HG03457 (cell line): Measurements from ENCODE around the gene RAB5IF.
"Not testable (repeated sequence)": the region's sequence is repeated elsewhere in the genome, so short reads cannot be mapped to it uniquely, and the experiment has no call there.

Experiments used
- ATAC-seq: cut with Tn5 transposase; IDR thresholded peaks from one replicate; pipeline ENCODE4 v1.9.1; 2021; ENCODE audit warnings: moderate number of reproducible peaks; ENCODE audit not compliant: unreplicated experiment

The RAB5IF gene

GRCh38 chr20:36628076-36628475, 22.5 kb downstream of the RAB5IF start:
- ATAC-seq, result no peak

- no peak for ATAC-seq
These were observed 24.4 kb downstream of the RAB5IF start for GRCh38 chr20:36629719-36630681.

GRCh38 chr20:36631646-36632045, 26.1 kb downstream of the RAB5IF start:
- no peak for ATAC-seq

- no peak for ATAC-seq
These were observed 26.5 kb downstream of the RAB5IF start for GRCh38 chr20:36632147-36632486.

GRCh38 chr20:36632487-36633284, 27.1 kb downstream of the RAB5IF start:
- ATAC-seq, result no peak

GRCh38 chr20:36633285-36633772, 27.8 kb downstream of the RAB5IF start:
- no peak for ATAC-seq

GRCh38 chr20:36634342-36634741, 28.8 kb downstream of the RAB5IF start:
- no peak for ATAC-seq

GRCh38 chr20:36638876-36639400, 33.4 kb downstream of the RAB5IF start:
- ATAC-seq, result not testable (repeated sequence)

GRCh38 chr20:36641506-36641843, 35.9 kb downstream of the RAB5IF start:
- no peak for ATAC-seq

GRCh38 chr20:36642136-36642535, 36.6 kb downstream of the RAB5IF start:
- no peak for ATAC-seq

GRCh38 chr20:36644032-36644705, 38.6 kb downstream of the RAB5IF start:
- no peak for ATAC-seq

GRCh38 chr20:36644706-36645095, 39.1 kb downstream of the RAB5IF start:
- ATAC-seq, result no peak

- no peak for ATAC-seq
These were observed 39.8 kb downstream of the RAB5IF start for GRCh38 chr20:36645353-36645752.

GRCh38 chr20:36645998-36646397, 40.4 kb downstream of the RAB5IF start, which contains the start of gene SLA2:
SLA2 (minus strand) TSS chr20:36646196; CDS start chr20:36641335, 4,861 bp downstream.
- ATAC-seq, result no peak

GRCh38 chr20:36646678-36647077, 41.1 kb downstream of the RAB5IF start:
- ATAC-seq, result no peak

- no peak for ATAC-seq
These were observed 41.9 kb downstream of the RAB5IF start for GRCh38 chr20:36647196-36648121.

- no peak for ATAC-seq
These were observed 47.9 kb downstream of the RAB5IF start for GRCh38 chr20:36653456-36653855.

GRCh38 chr20:36654506-36654905, 48.9 kb downstream of the RAB5IF start:
- no peak for ATAC-seq

GRCh38 chr20:36655004-36655403, 49.4 kb downstream of the RAB5IF start:
- no peak for ATAC-seq

GRCh38 chr20:36656733-36657132, 51.2 kb downstream of the RAB5IF start:
- no peak for ATAC-seq
